ENCODE results near the gene XAB2. TPM values are rescaled to one million over a fixed set of nuclear protein-coding genes. Genes with fewer than 3 reads are reported as not detected.

The XAB2 gene
- total RNA-seq, 1 donor from 2014 or later: 39.0 TPM

DNA sequence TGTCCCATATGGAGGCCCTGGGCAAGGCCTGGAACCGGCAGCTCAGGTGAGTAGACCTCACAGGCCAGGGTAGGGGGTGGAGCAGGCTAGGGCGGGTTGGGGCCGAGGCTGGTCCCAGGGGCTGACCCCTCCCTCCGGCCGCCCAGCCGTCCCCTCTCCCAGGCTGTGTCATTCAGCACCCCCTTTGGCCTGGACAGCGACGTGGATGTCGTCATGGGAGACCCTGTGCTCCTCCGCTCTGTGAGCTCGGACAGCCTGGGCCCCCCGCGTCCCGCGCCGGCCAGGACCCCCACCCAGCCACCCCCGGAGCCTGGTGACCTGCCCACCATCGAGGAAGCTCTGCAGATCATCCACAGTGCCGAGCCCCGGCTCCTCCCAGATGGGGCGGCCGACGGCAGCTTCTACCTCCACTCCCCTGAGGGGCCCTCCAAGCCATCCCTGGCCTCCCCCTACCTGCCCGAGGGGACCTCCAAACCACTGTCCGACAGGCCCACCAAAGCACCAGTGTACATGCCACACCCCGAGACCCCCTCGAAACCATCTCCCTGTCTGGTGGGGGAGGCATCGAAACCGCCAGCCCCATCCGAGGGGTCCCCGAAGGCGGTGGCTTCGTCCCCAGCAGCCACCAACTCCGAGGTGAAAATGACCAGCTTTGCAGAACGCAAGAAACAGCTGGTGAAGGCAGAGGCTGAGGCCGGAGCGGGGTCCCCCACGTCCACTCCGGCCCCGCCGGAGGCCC, 17.6 kb downstream of the XAB2 start:
- no peak for DNase-seq (ENCODE audit: low spot score)

DNA sequence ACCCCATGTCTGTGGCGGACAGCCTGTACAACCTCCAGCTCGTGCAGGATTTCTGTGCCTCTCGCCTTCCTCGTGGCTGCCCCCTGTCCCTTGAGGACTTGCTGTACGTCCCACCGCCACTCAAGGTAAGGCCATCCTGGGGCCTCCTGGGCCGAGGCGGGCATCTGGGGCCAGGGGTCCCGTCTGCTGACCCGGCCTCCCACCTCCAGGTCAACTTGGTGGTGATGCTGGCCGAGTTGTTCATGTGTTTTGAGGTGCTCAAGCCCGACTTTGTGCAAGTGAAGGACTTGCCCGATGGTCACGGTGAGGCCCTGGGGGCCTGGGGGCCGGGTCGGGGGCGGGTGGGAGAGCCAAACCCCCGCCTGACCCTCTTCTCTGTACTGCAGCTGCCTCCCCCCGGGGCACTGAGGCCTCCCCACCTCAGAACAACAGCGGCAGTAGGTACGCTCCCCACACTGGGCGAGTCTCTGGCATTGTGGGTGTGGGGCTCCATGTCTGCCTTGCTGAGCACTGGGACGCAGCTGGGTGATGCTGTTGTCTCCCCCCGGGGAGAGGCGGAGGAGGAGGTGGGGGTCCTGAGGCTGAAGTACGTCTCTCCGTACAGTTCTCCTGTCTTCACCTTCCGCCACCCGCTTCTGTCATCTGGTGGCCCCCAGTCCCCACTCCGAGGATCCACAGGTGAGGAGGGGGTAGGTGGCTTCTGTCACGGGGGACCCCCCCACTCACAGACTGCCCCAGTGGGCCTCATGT, 18.7 kb downstream of the XAB2 start:
- no peak for DNase-seq (ENCODE audit: low spot score)

DNA sequence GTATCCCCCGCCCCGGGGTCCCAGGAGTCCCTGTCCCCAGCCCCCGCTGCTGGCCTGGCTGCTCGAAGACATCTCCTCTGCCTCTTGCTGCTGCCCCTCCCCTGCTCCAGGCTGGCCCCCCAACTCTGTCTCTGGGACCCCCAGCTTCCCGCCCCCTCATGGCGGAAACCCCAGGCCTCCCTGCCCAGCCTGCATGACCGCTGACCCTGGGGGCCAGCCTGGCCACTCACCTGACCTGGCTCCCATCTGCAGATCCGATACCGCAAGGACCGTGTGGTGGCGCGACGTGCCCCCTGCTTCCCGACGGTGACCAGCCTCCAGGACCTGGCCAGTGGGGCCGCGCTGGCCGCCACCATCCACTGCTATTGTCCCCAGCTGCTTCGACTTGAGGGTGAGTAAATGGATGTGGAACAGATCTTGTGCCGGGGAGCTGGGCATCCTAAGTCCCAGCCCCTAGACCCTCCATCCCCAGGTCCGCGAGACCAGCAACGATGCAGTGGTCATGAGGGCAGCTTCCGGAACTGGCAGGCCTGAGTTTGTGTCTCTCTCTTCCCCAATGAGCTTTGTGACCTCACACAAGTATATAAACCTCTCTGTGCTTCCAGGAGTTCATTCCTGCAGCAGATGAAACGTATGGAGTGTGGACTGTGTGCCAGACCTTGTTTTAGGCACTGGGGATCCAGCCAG, 21.3 kb downstream of the XAB2 start:
- DNase-seq (ENCODE audit: low spot score): no peak

DNA sequence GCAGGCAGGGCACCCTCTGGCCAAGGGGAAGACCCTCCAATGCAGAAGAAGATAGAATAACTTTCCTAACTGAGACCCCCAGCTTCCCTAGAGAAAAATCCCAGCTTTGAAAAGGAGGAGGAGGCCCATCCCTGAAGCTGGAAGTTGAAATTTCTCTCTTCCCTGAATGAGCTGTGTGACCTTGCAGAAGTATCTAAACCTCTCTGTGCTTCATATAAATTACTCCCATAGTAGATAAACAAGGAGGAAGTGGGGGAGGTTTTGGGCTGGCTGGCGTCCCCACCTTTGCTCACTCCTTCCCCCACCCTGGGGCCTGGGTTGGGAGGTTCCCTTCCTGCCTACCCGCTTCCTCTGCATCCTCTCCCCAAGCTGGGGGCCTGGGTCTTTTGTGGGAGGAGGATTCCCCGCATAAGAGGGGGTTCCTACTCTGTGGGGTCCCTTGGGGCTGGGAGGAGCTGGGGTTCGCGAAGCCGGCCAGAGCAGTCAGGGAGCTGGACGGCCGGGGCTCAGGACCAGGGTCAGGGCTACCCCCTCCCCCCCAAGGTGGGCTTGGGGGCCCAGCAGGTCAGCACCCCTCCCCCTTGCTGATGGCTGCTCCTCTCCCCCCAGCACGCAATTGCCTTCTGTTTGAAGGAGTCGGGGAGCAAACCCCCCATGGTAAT, 22.0 kb downstream of the XAB2 start:
- DNase-seq (ENCODE audit: low spot score): no peak

DNA sequence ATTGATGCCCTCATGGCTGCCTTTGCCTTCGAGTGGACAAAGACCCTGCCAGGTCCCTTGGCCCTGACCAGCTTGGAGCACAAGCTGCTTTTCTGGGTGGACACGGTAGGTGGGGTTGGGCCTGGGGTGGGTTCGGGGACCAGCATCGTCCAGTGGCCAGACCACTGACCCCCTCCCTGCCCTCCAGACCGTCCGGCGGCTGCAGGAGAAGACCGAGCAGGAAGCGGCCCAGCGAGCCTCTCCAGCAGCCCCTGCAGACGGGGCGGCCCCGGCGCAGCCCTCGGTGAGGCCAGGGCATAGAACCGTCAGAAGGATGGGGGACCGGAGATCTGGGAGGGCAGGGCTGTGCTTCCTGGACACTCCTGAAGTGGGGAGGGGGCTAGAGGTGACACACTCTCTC, 23.1 kb downstream of the XAB2 start:
- no peak for DNase-seq (ENCODE audit: low spot score)

DNA sequence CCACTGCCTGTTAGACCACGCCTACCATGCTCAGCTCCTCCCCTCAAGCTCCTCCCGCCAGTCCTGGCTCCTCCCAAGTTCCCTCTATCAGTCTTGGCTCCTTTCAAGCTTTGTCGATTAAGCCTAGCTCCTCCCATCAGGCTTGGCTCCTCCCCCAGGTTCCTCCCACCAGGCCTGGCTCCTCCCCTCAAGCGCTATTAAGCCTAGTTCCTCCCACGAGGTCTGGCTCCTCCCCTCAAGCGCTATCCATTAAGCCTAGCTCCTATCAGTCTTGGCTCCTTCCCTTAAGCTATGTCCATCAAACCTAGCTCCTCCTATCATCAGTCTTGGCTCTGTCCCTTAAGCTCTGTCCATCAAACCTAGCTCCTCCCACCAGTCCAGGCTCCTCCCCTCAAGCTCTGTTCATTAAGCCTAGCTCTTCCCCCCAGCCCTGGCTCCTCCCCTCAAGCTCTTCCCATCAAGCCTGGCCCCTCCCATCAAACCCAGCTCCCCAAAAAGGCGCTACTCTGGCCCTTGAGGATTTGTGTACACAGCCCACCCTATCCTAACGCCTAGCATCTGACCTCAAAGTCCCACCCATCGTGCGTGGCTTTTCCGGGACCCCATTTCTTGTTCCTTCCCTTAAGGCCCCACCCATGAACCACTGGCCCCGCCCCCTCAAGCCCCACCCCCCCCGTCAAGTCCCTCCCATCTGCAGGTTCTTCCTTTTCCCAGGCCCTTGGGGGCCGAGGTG, 23.7 kb downstream of the XAB2 start:
- DNase-seq (ENCODE audit: low spot score): no peak

DNA sequence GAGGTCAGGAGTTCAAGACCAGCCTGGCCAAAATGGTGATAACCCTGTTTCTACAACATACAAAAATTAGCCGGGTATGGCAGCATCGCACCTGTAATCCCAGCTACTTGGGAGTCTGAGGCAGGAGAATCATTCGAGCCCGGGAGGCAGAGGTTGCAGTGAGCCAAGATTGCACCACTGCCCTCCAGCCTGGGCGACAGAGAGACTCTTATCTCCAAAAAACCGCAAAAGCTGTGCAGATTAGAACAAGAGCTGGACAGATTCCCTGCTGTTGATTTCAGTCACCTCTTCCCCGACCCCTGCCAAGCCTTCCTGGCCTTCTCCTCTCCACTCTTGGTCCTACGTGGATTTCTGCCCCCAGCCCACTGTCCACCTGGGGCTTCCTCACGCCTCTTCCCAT, 25.4 kb downstream of the XAB2 start:
- DNase-seq (ENCODE audit: low spot score): no peak

DNA sequence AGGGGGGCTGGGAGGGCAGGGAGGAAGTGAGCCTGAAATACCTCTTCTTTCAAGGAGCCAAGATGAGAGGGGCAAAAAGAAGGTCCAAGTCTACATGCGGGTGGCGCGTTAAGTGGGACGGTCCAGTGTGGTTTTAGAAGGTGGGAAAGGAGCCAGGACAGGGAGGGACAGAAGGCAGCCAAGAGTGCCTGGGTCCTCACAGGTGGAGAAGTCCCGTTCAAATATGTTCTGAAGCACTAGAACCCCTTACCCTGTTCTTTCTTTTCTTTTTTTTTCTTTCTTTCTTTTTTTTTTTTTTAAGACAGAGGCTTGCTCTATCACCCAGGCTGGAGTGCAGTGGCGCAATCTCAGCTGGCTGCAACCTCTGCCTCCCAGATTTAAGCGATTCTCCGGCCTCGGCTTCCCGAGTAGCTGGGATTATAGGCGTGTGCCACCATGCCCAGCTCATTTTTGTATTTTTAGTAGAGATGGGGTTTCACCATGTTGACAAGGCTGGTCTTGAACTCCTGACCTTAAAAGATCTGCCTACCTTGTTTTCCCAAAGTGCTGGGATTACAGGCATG, 26.3 kb downstream of the XAB2 start:
- DNase-seq (ENCODE audit: low spot score): no peak

DNA sequence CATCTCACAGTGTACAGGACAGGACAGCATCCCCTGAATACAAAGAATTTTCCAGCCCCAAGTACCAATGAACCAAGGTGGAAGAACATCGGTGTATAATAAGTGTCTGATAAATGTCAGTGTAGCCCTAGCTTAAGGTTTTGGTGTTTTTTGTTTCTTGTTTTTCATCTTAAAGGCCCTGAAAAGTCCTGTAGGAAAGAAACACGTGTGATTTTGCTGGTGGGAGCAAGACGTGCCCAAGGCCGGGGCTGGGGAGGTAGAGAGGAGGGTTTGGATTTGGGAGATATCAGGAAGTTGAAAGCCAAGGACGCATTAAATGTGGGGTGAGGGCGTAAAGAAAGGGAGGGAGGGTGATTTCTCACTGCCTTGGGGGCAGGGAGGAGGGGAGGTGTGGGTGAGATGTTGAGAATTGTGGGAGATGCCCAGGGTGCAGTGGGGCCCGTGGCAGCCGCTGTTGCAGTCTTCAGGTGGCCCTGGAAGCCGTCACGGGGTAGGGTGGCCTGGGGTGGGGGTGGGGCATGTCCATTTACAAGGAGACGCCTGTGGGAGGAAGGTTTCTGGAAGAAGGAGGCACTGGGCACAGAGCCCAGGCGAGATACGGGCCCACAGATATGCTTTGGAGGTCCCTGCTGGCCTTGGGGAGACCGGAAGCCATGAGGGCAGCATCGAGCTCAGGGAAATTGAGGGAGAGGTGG, 27.0 kb downstream of the XAB2 start:
- DNase-seq (ENCODE audit: low spot score): no peak

DNA sequence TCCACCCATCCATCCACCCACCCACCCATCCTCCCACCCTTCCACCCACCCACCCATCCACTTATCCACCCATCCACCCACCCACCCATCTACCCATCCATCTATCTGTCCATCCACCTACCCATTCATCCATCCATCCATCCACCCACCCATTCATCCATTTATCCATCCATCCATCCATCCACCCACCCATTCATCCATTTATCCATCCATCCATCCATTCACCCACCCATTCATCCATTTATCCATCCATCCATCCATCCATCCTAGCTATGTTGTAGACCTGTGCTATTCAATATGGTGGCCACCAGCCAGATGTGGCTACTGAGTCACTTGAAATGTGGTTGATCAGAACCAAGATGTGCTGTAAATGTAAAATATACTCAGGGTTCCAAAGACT, 28.6 kb downstream of the XAB2 start:
- no peak for DNase-seq (ENCODE audit: low spot score)

DNA sequence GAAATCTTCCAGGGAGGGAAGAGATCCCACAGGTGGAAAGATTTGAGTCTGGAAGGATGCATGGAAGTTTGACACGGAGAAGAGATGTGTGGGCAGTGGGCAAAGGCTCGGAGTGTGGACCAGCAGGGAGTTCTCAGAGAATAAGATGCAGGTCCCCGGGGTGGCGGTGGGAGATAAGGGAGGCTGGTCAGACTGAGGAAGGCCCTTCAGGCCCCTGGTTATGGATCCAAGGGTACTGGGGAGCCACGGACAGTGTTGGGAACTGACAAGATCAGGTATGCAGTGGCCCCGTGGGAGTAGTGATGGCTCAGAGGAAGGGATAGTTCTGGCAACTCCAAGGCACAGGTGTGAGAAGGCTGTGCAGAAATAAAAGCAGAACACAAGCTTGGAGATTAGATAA, 31.2 kb downstream of the XAB2 start:
- DNase-seq (ENCODE audit: low spot score): no peak

DNA sequence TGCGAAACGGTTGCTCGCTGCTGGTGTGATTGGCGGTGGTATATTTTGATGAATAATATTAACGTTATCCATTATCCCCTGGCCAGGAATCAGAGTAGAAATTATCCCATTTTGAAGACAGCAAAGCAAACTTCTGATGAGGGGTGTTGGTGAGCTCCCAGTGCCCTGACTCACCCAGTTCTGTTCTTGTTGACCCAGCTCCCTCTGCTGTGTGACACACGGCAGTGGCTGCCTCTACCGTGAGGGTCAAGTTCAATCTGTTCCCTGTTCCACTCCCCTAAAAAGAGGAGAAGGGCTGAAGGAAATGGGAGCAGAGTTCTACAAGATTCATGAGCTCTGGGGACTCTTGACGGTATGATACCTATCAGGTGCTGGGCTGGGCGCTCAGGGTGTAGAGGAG, 31.7 kb downstream of the XAB2 start:
- no peak for DNase-seq (ENCODE audit: low spot score)

DNA sequence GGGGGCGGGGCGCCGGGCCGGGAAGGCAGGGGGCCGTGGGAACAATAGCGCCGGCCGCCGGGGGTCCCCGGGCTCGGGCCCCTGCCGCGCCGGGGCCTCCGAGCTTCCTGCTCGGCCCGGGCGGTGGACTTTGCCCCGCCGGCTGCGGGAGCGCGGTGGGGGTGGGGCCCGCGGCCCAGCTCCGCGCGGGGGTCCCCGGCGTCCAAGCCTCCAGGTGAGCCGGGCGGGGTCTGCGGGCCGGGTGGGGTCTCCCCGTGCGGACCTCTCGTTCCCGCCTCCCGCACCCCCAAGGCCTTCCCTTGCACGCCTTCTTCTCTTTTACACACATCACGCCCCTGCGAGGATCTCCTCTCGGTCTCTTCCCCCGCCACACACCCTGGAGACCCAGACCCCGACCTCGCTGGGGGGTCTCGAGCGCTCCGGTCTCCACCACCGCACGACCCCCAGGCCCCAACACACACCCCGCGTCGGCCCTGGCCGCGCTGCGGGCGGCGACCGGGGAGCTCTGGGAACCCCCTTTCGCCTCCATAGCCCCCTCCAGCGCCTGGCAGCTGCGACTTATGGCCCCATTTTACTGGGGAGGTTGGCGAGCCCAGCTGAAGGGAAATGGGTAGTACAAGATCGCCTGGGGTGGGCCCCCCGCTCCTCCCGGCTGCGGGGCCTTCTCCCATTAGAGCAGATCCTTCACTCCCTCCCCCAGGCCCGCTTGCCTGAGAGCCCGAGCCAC, 33.0 kb downstream of the XAB2 start:
- DNase-seq (ENCODE audit: low spot score): no peak

DNA sequence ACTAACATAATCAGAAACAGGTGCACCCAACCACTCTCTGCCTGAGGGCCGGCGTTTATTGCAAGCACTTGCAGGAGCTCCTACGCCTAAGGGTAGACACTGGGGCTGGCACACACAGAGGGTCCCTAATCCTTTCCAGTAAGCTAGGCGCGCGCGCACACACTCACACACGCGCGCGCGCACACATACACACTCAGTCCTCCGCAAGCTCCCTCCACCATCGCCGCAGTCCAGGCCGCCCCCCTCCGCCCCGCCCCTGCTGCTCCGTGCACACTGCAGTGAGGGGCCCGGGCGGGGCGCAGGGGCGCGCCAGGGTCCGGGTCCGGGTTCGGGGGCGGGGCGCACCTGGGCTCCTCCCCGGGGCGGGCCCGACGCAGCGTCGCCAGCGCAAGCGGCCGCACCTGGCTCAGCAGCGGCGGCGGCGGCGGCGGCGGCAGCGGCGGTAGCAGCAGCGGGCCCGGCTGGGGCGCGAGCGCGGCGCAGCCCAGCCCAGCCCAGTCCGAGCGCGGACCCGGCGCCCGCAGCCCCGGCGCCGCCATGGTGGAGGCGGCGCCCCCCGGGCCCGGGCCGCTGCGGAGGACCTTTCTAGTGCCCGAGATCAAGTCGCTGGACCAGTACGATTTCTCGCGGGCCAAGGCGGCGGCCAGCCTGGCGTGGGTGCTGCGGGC, 33.7 kb downstream of the XAB2 start, which contains the start of gene CAMSAP3:
CAMSAP3 (plus strand) TSS at position 398 of the 668 bp plus-strand sequence; CDS start at position 538, 140 bp downstream.
- no peak for DNase-seq (ENCODE audit: low spot score)

DNA sequence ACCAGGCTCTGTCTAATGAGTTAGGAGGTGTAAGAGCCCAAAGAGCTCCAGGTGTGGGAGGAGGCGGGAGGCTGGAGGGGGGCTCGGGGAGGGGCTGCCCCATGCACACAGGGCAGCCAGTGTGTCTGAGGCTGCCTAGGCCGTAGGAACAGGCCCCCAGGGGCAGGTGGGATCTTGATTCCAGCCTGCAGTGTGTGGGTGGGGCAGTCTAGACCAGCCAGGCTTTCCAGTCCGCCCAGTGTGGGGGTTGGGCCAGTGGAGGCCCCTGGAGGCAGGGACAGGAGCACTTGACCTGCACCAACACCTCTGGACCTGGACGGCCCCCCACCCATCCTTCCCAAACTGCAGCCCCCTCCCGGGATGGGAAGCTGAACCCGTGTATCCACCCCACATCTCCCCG, 39.1 kb downstream of the XAB2 start:
- peak; percentile 80 for DNase-seq (ENCODE audit: low spot score)

DNA sequence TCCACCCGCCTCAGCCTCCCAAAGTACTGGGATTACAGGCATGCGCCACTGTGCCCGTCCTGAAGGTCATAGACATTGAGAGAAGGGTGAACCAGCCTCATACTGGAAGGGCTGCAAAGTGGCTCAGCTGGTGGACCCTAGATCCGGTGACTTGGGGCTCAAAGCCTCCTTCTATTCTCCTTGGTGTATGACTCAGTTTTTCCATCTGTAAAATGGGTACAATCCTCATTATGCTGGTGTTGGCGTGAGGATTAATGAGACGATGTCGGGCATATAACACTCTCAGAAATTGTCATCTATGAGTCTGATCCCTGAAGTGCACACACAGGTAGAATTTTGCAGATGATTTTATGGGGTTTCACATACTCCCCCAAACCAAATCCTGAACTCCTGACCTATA, 39.5 kb downstream of the XAB2 start:
- DNase-seq (ENCODE audit: low spot score): no peak

DNA sequence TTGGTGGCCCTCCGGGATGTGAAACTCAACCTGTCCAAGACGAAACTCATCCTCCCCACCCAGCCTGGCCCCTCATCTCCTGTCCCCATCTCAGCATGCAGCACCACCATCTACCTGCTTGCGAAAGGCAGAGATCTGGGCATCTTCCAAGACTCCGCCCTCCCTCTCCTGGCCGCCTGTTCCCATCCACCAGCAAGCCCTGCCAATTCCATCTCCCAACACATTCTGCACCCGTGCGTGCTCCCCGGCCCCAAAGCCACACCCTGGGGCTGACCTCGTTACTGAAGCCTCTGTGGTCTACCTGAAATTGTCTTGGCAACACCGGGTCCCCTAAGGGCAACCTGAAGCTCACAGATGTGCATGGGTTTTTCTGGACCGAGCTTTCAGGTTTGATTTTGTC, 46.9 kb downstream of the XAB2 start:
- no peak for DNase-seq (ENCODE audit: low spot score)

DNA sequence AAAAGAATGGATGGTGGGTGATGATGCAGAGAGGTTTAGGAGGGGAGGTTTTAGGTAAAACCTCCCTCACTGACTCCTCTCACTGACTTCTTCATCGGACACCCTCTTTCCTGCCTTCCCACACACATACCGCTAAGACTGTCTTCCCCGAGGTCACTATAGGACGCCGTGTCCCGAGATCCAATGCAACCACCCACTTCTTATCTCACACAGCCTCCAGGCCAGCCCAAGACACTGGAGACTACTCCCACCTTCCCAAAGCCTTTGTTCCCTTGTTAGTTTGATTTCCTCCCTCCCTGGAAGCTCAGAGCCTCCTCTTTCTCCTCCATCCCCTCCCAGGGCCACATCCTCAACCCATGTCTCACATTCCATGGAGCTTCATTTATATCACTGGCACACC, 50.2 kb downstream of the XAB2 start:
- no peak for DNase-seq (ENCODE audit: low spot score)

DNA sequence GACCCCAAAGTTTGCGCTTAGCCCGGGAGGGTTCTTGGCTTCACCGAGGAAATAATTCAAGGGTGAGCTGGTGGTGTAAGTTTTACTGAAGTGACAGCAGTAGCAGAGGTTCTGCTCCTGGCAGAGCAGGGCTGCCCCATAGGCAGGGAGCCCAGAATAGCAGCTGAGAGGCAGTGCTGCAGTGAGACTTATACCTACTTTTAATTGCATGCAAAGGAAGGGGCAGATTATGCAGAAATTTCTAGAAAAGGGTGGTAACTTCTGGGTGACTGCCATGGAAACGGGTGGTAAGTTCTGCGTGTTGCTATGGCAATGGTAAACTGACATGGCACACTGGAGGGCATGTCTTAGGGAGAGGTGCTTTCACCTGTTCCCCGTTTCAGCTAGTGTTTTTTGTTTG, 51.2 kb downstream of the XAB2 start:
- DNase-seq (ENCODE audit: low spot score): no peak

All from ureter (tissue), 1 donor.